ENCODE data around the gene RIN3.

DNA sequence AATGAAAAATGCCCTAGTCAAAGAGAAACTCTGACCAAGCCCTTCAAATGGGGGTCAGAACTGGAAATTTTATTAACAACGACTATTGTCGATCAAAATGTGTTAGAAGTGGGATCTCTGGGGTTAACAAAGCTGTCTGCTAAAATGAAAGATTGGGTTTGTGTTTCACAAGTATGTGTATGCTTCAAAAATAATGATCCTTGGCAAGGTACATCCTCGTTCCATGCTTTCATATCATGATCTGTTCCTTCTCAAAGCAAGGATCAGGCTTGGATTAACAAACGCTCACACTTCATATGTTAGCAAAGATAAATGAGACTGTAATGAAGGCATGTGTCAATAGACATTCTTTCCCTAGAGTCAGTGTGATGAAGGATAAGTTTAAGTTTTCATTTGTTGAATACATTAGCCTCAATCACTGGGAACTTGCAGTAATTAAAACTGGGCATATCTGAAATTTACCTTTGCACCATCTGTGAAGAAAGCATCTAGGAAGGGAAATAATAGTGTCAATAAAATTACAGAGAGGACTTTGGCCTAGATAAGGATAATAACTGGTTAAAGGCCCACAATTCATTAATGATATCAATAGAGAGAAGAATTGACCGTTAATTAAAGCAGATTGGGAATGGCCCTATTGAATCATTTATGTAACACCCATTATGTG lies 91.8 kb downstream of the RIN3 start:
- TF ChIP-seq MYC (IDR thresholded peaks at IDR 0.05; ENCODE audit: low read depth, low read length): no peak
- TF ChIP-seq, protein P1, sequence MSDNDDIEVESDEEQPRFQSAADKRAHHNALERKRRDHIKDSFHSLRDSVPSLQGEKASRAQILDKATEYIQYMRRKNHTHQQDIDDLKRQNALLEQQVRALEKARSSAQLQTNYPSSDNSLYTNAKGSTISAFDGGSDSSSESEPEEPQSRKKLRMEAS (IDR thresholded peaks at IDR 0.05; ENCODE audit: low read depth, low read length): no peak
- TF ChIP-seq, protein P2, sequence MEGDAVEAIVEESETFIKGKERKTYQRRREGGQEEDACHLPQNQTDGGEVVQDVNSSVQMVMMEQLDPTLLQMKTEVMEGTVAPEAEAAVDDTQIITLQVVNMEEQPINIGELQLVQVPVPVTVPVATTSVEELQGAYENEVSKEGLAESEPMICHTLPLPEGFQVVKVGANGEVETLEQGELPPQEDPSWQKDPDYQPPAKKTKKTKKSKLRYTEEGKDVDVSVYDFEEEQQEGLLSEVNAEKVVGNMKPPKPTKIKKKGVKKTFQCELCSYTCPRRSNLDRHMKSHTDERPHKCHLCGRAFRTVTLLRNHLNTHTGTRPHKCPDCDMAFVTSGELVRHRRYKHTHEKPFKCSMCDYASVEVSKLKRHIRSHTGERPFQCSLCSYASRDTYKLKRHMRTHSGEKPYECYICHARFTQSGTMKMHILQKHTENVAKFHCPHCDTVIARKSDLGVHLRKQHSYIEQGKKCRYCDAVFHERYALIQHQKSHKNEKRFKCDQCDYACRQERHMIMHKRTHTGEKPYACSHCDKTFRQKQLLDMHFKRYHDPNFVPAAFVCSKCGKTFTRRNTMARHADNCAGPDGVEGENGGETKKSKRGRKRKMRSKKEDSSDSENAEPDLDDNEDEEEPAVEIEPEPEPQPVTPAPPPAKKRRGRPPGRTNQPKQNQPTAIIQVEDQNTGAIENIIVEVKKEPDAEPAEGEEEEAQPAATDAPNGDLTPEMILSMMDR (IDR thresholded peaks at IDR 0.05; ENCODE audit: low read depth, low read length): no peak

Data from NB4 (cell line).